GM06990 (cell line): ENCODE measurements around the gene JMJD7.

ENCODE experiments used
- DNase-seq: peaks from one replicate; pipeline ENCODE4 v3.0.0-alpha.2; 2011; ENCODE audit not compliant: insufficient read length; ENCODE audit errors: extremely low read depth
- H3K27me3 ChIP-seq: replicated peaks from 2 replicates; pipeline ENCODE4 v1.6.0; 2011; ENCODE audit warnings: low read length; ENCODE audit not compliant: control insufficient read depth, insufficient read depth
- H3K36me3 ChIP-seq: 2 replicates; pipeline ENCODE4 v1.5.1; 2011; ENCODE audit warnings: low read length; ENCODE audit not compliant: control insufficient read depth, insufficient read depth
- H3K4me3 ChIP-seq: replicated peaks from 2 replicates; pipeline ENCODE4 v1.5.1; 2011; ENCODE audit warnings: low read depth, mild to moderate bottlenecking, control low read depth, low read length
- TF ChIP-seq, protein P1 (sequence below): IDR thresholded peaks from 2 replicates; pipeline ENCODE4 v1.5.1; 2011; ENCODE audit warnings: low read length, control low read depth, mild to moderate bottlenecking, inconsistent platforms; ENCODE audit not compliant: insufficient read depth, poor library complexity, severe bottlenecking

JMJD7 gene

DNA sequence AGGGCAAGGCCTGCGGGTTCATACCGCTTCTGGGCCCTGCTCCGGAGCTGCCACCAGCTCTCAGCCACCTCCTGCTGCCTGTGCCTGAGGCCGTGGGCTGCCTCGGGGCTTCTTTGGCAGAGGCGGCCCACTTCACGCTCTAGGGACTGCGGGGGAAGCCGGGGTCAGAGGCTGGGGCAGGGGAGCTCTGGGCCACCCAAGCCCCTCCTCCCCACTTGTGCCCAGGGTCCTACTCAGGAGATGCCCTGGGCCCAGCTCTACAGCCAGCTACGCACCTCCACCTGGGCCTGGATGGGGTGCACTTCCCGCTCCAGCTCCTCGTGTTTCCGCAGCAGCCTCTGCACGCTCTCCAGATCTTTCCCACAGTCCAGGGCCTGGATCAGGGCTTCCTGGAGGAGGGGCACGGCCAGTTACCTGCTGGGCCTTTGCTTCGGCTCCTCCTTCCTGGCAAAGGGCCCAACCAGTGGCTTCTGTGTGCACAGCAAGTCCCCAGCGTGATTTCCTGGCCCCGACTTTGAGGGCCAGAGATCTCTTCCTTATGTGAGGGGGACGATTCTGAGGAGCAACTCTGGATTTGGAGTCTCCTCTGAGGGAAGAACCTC lies 34.7 kb downstream of the JMJD7 start:
- no peak overlapping the region for H3K4me3 ChIP-seq
- no peaks in the 10 kb centered on the region; the same call in 1 of the 2 replicates for H3K27me3 ChIP-seq
- DNase-seq: no peak
- TF ChIP-seq, protein P1, sequence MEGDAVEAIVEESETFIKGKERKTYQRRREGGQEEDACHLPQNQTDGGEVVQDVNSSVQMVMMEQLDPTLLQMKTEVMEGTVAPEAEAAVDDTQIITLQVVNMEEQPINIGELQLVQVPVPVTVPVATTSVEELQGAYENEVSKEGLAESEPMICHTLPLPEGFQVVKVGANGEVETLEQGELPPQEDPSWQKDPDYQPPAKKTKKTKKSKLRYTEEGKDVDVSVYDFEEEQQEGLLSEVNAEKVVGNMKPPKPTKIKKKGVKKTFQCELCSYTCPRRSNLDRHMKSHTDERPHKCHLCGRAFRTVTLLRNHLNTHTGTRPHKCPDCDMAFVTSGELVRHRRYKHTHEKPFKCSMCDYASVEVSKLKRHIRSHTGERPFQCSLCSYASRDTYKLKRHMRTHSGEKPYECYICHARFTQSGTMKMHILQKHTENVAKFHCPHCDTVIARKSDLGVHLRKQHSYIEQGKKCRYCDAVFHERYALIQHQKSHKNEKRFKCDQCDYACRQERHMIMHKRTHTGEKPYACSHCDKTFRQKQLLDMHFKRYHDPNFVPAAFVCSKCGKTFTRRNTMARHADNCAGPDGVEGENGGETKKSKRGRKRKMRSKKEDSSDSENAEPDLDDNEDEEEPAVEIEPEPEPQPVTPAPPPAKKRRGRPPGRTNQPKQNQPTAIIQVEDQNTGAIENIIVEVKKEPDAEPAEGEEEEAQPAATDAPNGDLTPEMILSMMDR: no peak
- H3K36me3 ChIP-seq: no peaks in the 10 kb centered on the region

DNA sequence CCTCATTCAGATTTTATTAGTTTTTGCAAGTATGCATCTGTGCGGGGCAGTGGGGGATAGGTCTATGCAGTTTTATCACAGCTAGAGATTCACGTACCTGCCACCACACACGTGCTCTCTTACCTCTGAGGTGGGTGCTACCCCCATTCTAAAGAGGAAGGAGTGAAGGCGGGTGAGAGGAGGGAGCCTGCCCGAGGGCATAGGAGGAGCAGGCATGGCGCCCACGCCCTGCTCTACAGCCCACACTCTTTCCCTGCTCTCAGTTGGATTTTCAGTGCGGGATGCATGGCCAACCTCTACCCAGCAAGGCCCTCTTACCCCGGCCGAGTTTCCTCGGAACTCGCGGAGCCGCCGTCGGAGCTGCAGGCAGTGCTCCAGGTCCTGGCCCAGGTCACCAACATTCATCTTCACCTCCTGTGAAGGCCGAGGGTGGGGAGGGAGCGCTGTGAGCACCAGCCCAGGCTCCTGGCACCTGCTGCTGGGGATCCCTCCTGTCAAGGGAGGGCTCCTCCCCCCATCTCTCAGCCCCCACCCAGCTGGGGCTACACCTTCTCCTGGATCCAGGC lies 37.7 kb downstream of the JMJD7 start:
- Histone ChIP-seq H3K36me3 (no peaks in the 10 kb centered on the region), H3K4me3 (no peak overlapping the region), H3K27me3 (no peaks in the 10 kb centered on the region; the same call in 1 of the 2 replicates)
- DNase-seq: no peak
- TF ChIP-seq, protein P1: no peak

DNA sequence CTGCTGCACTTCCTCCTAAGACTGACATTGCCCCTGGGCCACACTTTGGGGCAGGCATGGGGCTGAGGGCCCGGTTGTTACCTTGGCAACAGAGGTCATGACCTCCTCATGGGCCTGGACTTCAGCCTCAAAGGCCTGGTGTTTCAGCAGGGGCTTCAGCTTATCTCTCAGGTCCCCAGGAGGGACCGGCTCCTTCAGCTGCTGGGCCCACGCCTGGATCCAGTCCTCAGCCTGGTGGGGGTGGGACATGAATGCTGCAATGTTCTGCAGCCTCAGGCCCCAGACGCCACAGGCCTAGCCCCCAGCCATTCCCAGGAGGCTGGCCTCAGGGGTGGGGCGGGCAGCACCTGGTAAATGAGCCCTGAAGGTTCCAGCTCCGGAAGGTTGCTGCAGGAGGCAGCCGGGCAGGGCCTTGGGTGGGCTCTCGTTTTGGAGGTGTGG lies 38.4 kb downstream of the JMJD7 start:
- no peaks in the 10 kb centered on the region for H3K36me3 ChIP-seq
- H3K4me3 ChIP-seq: no peak overlapping the region
- TF ChIP-seq, protein P1: no peak
- H3K27me3 ChIP-seq: no peaks in the 10 kb centered on the region; the same call in 1 of the 2 replicates
- DNase-seq: no peak

DNA sequence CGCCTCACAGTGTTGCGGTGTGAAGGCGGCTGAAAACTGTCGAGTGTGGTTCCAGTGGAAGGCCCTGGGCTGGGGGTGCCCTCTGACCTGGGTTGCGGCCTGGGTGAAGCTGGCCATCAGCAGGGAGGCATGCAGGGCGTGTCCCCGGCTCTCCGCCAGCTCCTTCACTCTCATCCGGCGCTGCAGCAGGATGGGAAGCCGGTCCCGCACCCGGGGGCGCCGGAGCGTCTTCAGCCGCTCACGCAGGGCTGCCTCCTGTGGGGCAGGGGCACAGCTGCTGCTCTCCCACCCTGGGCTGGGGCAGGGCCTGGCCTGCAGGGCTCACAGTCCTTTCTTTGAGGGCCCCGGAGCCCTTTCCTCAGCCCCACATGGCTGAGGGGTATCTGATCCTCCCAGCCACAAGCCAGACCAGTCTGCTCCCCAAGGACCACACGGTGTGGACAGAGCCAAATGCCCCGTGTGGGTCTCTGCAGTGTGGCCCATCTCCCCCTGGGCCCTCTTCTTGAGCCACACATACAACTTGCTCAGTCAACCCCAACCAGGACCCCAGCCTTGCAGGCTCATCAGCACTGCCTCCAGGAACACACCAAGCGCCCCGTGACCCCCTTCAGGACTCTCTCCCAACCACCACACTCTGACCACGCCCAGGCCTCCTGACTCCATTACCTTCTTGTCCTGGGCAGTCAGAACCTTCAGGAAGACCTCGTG lies 39.1 kb downstream of the JMJD7 start:
- no peak for DNase-seq
- no peaks in the 10 kb centered on the region for H3K36me3 ChIP-seq
- no peak overlapping the region for H3K4me3 ChIP-seq
- H3K27me3 ChIP-seq: no peaks in the 10 kb centered on the region; the same call in 1 of the 2 replicates
- TF ChIP-seq, protein P1: no peak

DNA sequence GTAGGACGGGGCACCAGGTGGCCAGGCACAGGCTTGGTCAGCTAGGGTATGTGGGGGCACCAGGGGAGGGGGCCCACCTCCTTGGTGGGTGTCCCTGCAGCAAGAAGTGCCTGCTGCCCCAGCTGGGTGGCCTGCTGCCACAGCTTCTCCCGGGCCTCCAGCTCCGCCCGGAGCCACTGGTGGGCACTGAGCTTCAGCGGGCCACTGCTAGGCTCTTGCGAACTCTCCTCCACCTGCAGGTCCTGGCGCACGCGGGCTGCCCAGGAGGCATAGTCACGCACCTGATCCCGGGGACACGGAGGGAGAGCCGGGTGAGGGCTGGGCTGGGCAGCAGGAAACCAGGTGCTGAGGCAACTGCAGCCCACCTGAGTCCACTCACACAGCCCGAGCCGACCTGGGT lies 40.4 kb downstream of the JMJD7 start:
- no peak for DNase-seq
- Histone ChIP-seq H3K4me3 (no peak overlapping the region), H3K27me3 (no peaks in the 10 kb centered on the region; the same call in 1 of the 2 replicates), H3K36me3 (no peaks in the 10 kb centered on the region)
- TF ChIP-seq, protein P1: no peak
